Endothelial cell of umbilical vein (primary cell): ENCODE results near the gene ESRRA. TPM values are rescaled to one million over a fixed set of nuclear protein-coding genes. Genes with fewer than 3 reads are reported as not detected.

Experiments
- BruUV-seq: library from RNA; stranded (reverse); fragments of 400-500 nt; replicated peaks from 2 replicates; lab custom pipeline; 2021; lab: Mats Ljungman, UMichigan
- CTCF ChIA-PET: fragments of 300-600, 350-600 bp; sonication (Branson Sonifier 250); formaldehyde crosslinking; loops from one replicate; lab custom pipeline; 2021; ENCODE audit warnings: antibody characterized with exemption, inconsistent platforms; lab: Charles Lee
- POLR2A ChIA-PET: fragments of 300-600, 350-600 bp; sonication (Branson Sonifier 250); formaldehyde crosslinking; loops from one replicate; lab custom pipeline; 2021; ENCODE audit warnings: antibody characterized with exemption, inconsistent platforms; lab: Charles Lee
- DNase-seq: peaks from one replicate; pipeline ENCODE4 v3.0.0-alpha.2; 2011; ENCODE audit warnings: low read depth, low spot score
- FAIRE-seq: peaks from 2 replicates; lab custom pipeline; 2011; peaks lifted over from hg19 to GRCh38; lab: Jason Lieb, UNC
- H2AFZ ChIP-seq: 2 replicates; pipeline ENCODE4 v1.6.0; 2012; ENCODE audit warnings: low read depth, low read length, control low read depth, inconsistent platforms
- H3K27ac ChIP-seq: 2 replicates; pipeline ENCODE4 v1.5.1; 2011; ENCODE audit warnings: low read depth, mild to moderate bottlenecking, control low read depth, low read length, moderate library complexity; ENCODE audit not compliant: insufficient read depth
- H3K27me3 ChIP-seq, 2 experiments: 2 replicates each; pipeline versions ENCODE4 v1.6.0 to v1.6.1; 2011; ENCODE audit warnings: low read length in 2 of 2, mixed read lengths in 1 of 2; ENCODE audit not compliant: control insufficient read depth in 2 of 2, insufficient read depth in 2 of 2
- H3K36me3 ChIP-seq, 2 experiments: 2 replicates in 1 of 2; 3 replicates in 1 of 2; pipeline ENCODE4 v1.5.1; 2011; ENCODE audit warnings: low read length in 2 of 2, mild to moderate bottlenecking in 1 of 2, moderate library complexity in 1 of 2; ENCODE audit not compliant: control insufficient read depth in 2 of 2, insufficient read depth in 2 of 2; ENCODE audit errors: extremely low read depth in 1 of 2
- H3K4me1 ChIP-seq: 3 replicates; pipeline ENCODE4 v1.5.1; 2011; ENCODE audit warnings: mild to moderate bottlenecking, low read length; ENCODE audit not compliant: control insufficient read depth, insufficient read depth; ENCODE audit errors: extremely low read depth
- H3K4me2 ChIP-seq: 2 replicates; pipeline ENCODE4 v1.6.1; 2011; ENCODE audit warnings: low read length, control low read depth, mixed read lengths; ENCODE audit not compliant: insufficient read depth
- H3K4me3 ChIP-seq, 3 experiments: fragments of 200-600 bp in 1 of 3; sonication (generic), shearing (Covaris generic) in 1 of 3; replicated peaks in 1 of 3; 2 replicates each; pipeline ENCODE4 v1.5.1; 2011 to 2016; ENCODE audit warnings: control low read depth in 3 of 3, low read length in 3 of 3, mild to moderate bottlenecking in 2 of 3, inconsistent platforms in 1 of 3, low read depth in 1 of 3, moderate library complexity in 1 of 3; ENCODE audit not compliant: insufficient read depth in 1 of 3
- H3K79me2 ChIP-seq: 2 replicates; pipeline ENCODE4 v1.6.0; 2012; ENCODE audit warnings: low read length, inconsistent platforms; ENCODE audit not compliant: control insufficient read depth, insufficient read depth
- H3K9ac ChIP-seq: replicated peaks from 2 replicates; pipeline ENCODE3; 2011; ENCODE audit warnings: low read length, control low read depth; ENCODE audit not compliant: insufficient read depth; ENCODE audit errors: extremely low read depth
- H3K9me1 ChIP-seq: replicated peaks from 3 replicates; pipeline ENCODE4 v1.6.0; 2011; ENCODE audit warnings: mild to moderate bottlenecking, low read length; ENCODE audit not compliant: control insufficient read depth, insufficient read depth; ENCODE audit errors: extremely low read depth
- H3K9me3 ChIP-seq: replicated peaks from 2 replicates; pipeline ENCODE4 v1.5.1; 2012; ENCODE audit warnings: low read length, inconsistent platforms; ENCODE audit not compliant: control insufficient read depth, insufficient read depth
- H4K20me1 ChIP-seq: replicated peaks from 2 replicates; pipeline ENCODE3; 2011; ENCODE audit warnings: mild to moderate bottlenecking, low read length; ENCODE audit not compliant: control insufficient read depth, insufficient read depth; ENCODE audit errors: extremely low read depth
- EZH2 ChIP-seq: IDR thresholded peaks from 2 replicates; pipeline ENCODE4 v1.6.1; 2012; ENCODE audit warnings: borderline replicate concordance, low read depth, mild to moderate bottlenecking, moderate library complexity, low read length, inconsistent platforms; ENCODE audit not compliant: severe bottlenecking
- FOS ChIP-seq: IDR thresholded peaks from 2 replicates; pipeline ENCODE4 v1.6.1; 2011; ENCODE audit warnings: mild to moderate bottlenecking, low read length, moderate library complexity, borderline replicate concordance; ENCODE audit not compliant: insufficient read depth
- GATA2 ChIP-seq: IDR thresholded peaks from 2 replicates; pipeline ENCODE4 v1.7.0; 2011; ENCODE audit warnings: low read depth, mild to moderate bottlenecking, moderate library complexity, mixed read lengths, low read length; ENCODE audit not compliant: insufficient read length, insufficient read depth
- JUN ChIP-seq: IDR thresholded peaks from 2 replicates; pipeline ENCODE4 v1.6.1; 2011; ENCODE audit warnings: borderline replicate concordance, low read depth; ENCODE audit not compliant: insufficient read length, insufficient read depth
- MYC ChIP-seq: IDR thresholded peaks from one replicate; pipeline ENCODE4 v1.6.1; 2011; ENCODE audit warnings: mild to moderate bottlenecking, low read depth, low read length
- POLR2A ChIP-seq: IDR thresholded peaks from 2 replicates; pipeline ENCODE4 v1.6.1; 2012; ENCODE audit warnings: low read depth, mild to moderate bottlenecking, control low read depth, low read length
- POLR2AphosphoS5 ChIP-seq: IDR thresholded peaks from 2 replicates; pipeline ENCODE4 v1.6.1; 2012; ENCODE audit warnings: low read depth, mild to moderate bottlenecking, control low read depth, low read length, moderate library complexity; ENCODE audit not compliant: insufficient read depth
- dilution Hi-C: fragments of 300-500 bp; cut with MboI; formaldehyde crosslinking; loops from one replicate; pipeline ENCODE4 v1.15.0; 2019; ENCODE audit warnings: low sequenced_read_pairs; ENCODE audit not compliant: extremely low pct_ligation_motif_present
- intact Hi-C: fragments of 100-400 bp; cut with micrococcal nuclease; formaldehyde crosslinking; loops from one replicate; pipeline ENCODE4 v1.10.0; 2022
- polyA plus RNA-seq, 4 experiments: library from polyadenylated mRNA; depleted of rRNA in 3 of 4; stranded (reverse) in 3 of 4; unstranded in 1 of 4; fragments of >200 nt; gene quantifications; 2 replicates each; pipeline versions ENCODE4 v1.2.1 to v1.2.3, GENCODE V29; 2011 to 2012; ENCODE audit warnings: missing spikeins in 1 of 4
- total RNA-seq: library from RNA; stranded (reverse); gene quantifications from 2 replicates; pipeline ENCODE4 v1.2.3, GENCODE V29; 2021
- TF ChIP-seq, protein P1 (sequence below), 2 donors: IDR thresholded peaks; 1 replicate in 1 of 2; 2 replicates in 1 of 2; pipeline ENCODE4 v1.5.1; 2011; ENCODE audit warnings: low read length in 2 of 2, mild to moderate bottlenecking in 2 of 2, moderate library complexity in 2 of 2, control low read depth in 1 of 2, inconsistent platforms in 1 of 2, low read depth in 1 of 2; ENCODE audit not compliant: insufficient read depth in 1 of 2; ENCODE audit errors: extremely low read depth in 1 of 2
- TF ChIP-seq, protein P2 (sequence below): IDR thresholded peaks from 2 replicates; pipeline ENCODE4 v1.6.1; 2011; ENCODE audit not compliant: insufficient read depth, insufficient read length

The ESRRA gene
- total and polyA plus RNA-seq, 2 donors (not counting 3 experiments of a cell fraction or from before 2014, with no cell fraction given): 17.2 to 37.4 TPM

GRCh38 chr11:64321533-64321932 is 16.2 kb downstream of the ESRRA start:
- no peaks in the 10 kb centered on the region for H3K9me3 ChIP-seq
- H3K4me1 ChIP-seq: peaks cover 9% of the 10 kb centered on the region
- no peak for FAIRE-seq
- H3K9me1 ChIP-seq: no peaks in the 10 kb centered on the region
- ChIA-PET CTCF (interaction anchor here (2.9 kb wide), 1 partner anchor 11 kb away, joined by 19 read pairs; no protein-coding TSS in a partner anchor), POLR2A (no interaction called here)
- H4K20me1 ChIP-seq: no peaks in the 10 kb centered on the region
- H2AFZ ChIP-seq: no peak overlapping the region
- H3K27me3 ChIP-seq: no peaks in the 10 kb centered on the region
- no peak overlapping the region for H3K9ac ChIP-seq
- no peak for DNase-seq
- TF ChIP-seq POLR2AphosphoS5: no peak
- TF ChIP-seq, protein P1, sequence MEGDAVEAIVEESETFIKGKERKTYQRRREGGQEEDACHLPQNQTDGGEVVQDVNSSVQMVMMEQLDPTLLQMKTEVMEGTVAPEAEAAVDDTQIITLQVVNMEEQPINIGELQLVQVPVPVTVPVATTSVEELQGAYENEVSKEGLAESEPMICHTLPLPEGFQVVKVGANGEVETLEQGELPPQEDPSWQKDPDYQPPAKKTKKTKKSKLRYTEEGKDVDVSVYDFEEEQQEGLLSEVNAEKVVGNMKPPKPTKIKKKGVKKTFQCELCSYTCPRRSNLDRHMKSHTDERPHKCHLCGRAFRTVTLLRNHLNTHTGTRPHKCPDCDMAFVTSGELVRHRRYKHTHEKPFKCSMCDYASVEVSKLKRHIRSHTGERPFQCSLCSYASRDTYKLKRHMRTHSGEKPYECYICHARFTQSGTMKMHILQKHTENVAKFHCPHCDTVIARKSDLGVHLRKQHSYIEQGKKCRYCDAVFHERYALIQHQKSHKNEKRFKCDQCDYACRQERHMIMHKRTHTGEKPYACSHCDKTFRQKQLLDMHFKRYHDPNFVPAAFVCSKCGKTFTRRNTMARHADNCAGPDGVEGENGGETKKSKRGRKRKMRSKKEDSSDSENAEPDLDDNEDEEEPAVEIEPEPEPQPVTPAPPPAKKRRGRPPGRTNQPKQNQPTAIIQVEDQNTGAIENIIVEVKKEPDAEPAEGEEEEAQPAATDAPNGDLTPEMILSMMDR (IDR thresholded peaks at IDR 0.05; ENCODE audit: extremely low read depth in 1 of 2, insufficient read depth in 1 of 2, low read depth in 1 of 2, low read length in 2 of 2): no peak
- H3K27ac ChIP-seq: no peak overlapping the region
- dilution Hi-C loops (no loop called here), intact Hi-C loops (no loop called here)
- no peak overlapping the region for H3K4me3 ChIP-seq
- peaks cover 0 to 11% of the 10 kb centered on the region in 2 experiments for H3K36me3 ChIP-seq
- peaks cover 4% of the 10 kb centered on the region for H3K79me2 ChIP-seq
- no TSS peak for BruUV-seq
- H3K4me2 ChIP-seq: no peak overlapping the region

- BruUV-seq: no TSS peak
- H3K9ac ChIP-seq: no peak overlapping the region
- H3K79me2 ChIP-seq: peaks cover 2% of the 10 kb centered on the region
- H3K4me3 ChIP-seq: no peak overlapping the region
- dilution Hi-C loops (no loop called here), intact Hi-C loops (no loop called here)
- H3K4me1 ChIP-seq: peaks cover 6% of the 10 kb centered on the region
- no peaks in the 10 kb centered on the region for H3K27me3 ChIP-seq
- H3K36me3 ChIP-seq: peaks cover 0 to 11% of the 10 kb centered on the region in 2 experiments
- ChIA-PET POLR2A (no interaction called here), CTCF (interaction anchor here (2.9 to 3.4 kb wide), 2 partner anchors 9 to 20 kb away, joined by 14 to 19 read pairs; no protein-coding TSS in a partner anchor)
- H3K27ac ChIP-seq: no peak overlapping the region
- no peak overlapping the region for H3K4me2 ChIP-seq
- no peaks in the 10 kb centered on the region for H4K20me1 ChIP-seq
- no peaks in the 10 kb centered on the region for H3K9me1 ChIP-seq
- no peak overlapping the region for H2AFZ ChIP-seq
- TF ChIP-seq, protein P2, sequence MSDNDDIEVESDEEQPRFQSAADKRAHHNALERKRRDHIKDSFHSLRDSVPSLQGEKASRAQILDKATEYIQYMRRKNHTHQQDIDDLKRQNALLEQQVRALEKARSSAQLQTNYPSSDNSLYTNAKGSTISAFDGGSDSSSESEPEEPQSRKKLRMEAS: no peak
- TF ChIP-seq EZH2: no peak
- TF ChIP-seq POLR2AphosphoS5: no peak
- TF ChIP-seq POLR2A: no peak
- no peak for TF ChIP-seq GATA2
- TF ChIP-seq JUN: no peak
- no peak for TF ChIP-seq FOS
- TF ChIP-seq, protein P1 (IDR thresholded peaks at IDR 0.05; ENCODE audit: extremely low read depth in 1 of 2, insufficient read depth in 1 of 2, low read depth in 1 of 2, low read length in 2 of 2): no peak
- no peak for TF ChIP-seq MYC
- no peak for FAIRE-seq
- H3K9me3 ChIP-seq: no peaks in the 10 kb centered on the region
- no peak for DNase-seq
These were observed 17.6 kb downstream of the ESRRA start for GRCh38 chr11:64322925-64323260.
